Activated CD8-positive, alpha-beta memory T cell treated with anti-CD3 and anti-CD28 coated beads, Interleukin-2, amount 50 U/mL, for 24 hours (primary cell): ENCODE results near the gene NACC1.

Source experiments
- DNase-seq: peaks from one replicate; pipeline ENCODE4 v3.0.0-alpha.2; 2020; ENCODE audit errors: extremely low read depth

The NACC1 gene

DNA sequence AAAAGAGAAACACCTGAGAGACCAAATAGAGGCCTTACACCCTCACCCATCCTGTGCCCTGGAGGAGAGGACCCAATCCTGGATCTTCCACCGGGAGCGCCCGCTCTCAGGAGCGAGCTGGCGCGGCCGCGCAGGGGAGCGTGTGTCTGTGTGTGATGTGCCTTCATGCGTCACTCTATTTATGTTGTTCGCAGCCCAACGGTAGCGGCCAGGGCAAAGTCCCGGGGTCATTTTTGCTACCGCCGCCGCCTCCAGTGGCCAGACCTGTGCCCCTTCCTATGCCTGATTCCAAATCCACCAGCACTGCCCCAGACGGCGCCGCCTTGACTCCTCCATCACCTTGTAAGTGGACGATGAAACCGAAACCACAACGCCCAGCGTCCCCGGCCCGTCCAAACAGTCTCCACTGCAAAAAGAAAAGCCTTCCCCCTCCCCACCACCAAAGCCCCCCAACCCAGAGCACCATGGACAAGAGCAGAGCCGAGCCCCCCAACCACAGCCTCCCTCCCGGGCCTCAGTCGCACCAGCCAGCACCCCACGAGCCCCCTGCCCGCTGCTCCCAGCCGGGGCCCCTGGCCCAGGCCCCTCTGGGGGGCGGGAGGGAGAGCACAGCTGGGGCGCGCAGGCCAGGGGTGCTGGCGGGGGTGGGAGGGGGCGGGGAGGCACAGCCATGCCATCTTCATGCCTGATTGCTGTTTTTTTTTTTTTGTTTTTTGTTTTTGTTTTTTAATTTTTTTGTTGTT is 30.1 kb upstream of the NACC1 start:
- DNase-seq, result no peak

DNA sequence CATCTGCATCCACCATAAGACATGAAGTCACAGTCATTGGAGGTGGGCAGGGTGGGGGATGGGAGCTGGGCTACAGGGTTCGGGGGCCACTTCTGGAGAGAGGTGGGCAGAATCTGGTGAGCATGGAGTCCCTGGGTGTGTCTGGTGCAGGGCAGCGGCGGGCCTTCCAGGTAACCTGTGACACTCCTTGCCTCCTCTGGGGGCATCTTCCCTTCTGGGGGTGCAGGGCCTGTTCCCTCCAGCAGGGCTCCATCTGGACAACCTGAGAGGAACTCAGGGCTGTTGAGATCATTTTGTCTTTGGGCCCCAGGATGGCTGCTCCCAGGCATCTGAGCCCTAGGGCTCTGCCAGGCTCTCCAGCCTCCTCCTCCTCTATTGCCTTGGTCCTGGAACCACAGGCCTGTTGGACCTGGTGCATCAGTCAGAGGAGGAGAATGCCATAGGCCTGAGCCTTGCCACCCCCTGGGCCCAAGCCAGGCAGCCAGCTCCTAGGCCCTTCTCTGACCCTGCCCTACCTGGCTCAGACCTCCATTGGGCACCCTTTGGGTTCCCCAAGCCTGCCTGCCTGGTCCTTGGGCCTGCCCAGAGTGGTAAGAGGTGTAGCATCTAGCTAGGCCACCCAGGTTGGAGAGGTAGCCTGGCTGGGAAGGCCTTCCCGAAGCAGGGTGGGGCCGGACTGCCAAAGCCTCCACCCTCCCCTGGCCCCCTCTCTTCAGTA is 28.8 kb upstream of the NACC1 start:
- DNase-seq, result no peak

DNA sequence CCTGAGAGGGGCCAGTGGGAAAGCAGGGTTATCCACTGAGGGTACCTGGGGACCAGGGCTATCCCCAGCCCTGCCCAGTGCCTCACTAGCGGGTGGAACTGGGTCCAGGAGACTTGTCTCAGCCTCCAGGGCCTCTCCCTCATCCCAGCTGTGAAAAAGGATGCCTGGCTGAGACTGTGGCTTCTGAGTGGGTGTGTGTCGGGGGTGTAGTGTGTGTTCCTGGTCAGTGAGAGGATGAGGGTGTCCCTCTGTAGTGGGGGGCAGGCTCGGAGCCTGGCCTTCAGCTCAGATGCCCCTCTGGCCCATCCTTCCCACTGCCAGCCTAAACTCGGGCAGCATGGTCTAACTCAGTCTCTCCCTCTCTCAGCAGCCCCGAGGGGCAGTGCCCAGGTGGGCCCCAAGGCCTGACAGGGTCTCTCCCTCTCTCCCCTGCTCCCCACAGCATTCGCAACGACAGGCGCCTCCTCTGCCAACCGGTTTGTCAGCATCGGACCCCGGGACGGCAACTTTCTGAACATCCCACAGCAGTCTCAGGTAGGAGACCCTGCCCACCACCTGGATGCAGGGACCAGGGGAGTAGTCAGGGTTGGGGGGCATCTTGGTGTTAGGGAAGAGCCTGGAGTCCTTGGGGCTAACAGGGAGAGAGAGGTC is 28.1 kb upstream of the NACC1 start:
- no peak for DNase-seq

DNA sequence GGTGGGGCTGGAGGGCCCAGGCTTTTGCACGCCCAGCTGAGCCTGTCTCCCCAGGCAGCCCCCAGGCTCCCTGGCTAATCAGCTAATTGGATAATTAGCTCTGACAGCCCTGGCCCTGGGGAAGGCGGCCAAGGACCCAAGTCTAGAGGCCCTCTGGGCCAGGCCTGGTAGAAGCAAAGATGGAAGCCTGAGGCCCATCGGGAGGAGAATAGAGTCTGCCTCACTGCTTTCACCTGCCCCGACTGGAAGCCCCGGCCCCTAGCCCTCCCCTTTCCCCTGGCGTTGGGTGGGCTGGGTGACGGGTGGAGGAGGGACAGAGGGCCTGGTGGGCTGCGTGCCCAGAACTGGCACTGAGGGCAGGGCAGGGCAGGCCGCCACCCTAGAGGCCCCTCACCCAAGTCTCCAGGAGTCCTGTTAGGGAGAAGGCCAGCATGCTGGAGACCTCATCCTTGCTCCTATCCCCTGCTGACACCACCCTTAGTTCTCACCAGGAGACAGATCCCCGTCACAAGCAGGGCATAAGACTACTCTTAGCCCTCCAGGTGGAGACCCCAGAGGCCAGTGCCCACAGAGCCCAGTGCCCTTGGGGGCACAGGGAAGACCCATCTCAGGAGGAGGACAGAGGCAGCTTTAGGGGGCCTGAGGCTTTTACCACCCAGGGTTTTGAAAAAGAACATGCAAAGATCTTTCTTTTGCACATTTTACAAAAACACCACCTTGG is 27.4 kb upstream of the NACC1 start:
- no peak for DNase-seq

DNA sequence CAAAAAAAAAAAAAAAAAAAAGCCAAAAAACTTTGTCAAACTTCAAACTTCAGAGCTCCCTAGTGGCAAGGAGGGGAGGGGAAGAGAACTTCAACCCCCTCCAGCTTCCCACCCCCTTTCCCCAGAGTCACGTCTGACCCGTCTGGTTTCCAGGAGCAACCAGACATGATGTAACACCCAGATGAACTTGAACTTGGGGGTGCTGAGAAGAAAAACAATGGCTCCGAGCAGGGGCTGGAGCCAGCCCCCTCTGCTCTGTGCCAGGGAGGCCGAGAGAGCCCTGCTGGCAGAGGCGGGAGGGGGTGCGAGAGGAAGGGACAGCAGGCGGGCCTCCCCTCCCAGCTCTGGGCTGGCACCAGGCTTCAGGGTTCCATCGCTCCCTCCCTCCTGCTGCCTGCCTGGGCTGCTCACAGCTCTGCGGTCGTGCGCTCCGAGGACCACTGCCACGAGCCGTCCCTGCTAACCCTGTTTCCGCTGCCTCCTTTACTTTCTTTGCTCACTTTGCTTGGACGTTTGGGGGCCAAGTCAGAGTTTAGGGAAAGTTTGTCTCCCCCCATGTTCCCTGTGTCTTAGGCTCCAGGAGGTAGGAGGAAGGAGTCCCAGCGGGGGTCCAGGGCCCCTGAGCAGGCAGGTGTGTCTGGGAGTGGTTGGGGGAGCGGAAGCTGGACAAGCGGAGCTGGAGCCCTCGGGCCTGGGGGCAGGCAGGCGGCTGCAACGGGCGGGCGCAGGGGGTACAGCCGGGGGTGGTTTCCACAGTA is 26.5 kb upstream of the NACC1 start:
- DNase-seq, result no peak

DNA sequence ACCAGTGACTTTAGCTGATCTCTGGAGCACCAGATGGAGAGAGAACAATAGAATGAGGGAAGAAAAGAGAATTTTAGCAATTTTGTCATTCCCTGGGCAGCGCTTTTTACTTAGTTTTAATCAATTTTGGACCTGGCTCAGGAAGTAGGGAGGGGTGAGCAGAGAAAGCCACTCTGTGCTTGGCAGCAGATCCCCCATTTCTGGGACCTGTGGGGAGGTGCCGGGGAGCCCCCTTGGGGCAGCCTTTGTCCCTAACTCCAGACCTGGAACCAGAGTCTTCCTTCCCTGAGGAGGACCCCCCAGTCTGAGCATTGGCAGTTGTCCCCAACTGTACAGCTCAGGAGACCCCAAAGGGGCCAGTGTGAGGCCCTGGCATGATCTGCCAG is 25.9 kb upstream of the NACC1 start:
- no peak for DNase-seq

DNA sequence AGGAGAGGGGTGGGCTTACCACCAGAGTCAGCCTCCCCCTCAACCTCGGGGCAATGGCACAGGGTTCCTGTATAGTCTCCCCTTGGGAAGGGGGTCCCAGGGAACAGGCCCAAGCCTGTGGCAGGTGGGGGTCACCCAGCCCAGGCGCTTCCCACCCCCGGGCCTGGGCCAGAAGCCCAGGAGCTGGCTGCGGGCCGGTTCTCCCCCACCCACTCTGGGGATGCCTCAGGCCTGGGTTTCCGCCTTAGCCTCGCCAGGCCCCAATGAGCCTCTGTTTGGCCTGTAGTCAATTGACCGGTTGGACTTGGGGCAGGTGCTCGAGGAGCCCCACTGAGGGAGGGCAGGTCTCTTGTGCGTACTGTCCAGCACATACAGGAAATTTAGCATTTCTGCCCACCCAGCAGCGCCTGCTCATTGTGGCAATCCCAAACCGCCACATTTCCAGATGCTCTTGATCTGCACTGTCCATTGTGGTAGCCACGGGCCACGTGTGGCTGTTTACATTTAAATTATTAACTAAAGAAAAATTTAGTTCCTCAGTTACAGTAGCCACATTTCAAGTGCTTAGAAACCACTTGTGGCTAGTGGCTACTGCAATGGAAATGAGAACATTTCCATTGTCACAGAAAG is 25.3 kb upstream of the NACC1 start:
- no peak for DNase-seq

DNA sequence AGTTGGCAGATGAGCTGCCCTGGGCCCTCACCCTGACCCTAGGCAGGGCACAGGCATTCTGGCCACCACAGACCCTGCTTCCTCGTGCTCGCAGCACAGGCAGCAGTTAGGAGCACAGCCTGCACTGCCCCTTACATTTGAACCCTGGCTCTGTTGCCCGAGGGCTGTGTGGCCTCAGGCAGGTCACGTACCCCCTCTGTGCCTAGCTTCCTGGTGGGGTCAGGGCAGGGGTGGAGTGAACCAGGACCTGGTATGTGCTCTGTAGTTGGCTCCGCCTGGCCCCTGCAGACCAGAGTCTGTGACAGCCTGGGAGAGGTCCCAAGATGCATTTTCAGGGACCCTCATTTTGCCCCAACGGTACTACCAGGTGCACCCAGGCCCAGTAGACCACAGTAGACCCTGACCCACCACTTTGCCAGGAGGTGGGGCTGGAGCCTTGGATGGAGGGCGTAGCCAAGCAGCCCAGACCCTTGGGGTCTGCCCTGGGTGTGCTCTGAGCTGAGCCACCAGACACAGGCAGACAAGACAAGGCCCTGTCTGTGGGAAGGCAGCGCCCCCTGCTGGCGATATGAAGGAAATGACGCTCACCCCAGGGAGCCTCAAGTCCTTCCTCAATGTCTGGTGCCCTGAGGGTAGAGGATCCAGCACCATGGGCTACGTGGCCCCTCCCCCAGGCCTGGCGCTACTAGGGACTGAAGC is 24.5 kb upstream of the NACC1 start:
- peak; percentile 44 for DNase-seq

DNA sequence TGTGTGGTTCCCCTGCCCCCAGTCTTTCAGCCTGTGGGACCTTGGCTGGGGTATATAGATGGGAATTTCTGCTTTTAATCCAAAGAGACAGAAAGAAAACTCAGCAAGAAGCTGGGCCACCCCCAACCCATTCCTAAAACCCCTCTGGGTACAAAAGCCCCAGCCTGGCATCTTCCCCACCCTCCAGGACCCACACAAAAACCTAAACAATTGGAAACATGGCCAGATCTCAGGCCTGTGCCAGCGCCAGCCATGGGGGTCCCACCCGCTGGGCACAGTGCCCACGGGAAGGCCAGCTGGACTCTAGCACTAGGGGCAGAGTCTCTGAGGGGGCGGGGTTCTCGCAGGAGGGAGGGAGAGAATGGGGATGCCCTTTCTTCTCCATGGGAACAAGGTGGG is 24.0 kb upstream of the NACC1 start:
- no peak for DNase-seq

DNA sequence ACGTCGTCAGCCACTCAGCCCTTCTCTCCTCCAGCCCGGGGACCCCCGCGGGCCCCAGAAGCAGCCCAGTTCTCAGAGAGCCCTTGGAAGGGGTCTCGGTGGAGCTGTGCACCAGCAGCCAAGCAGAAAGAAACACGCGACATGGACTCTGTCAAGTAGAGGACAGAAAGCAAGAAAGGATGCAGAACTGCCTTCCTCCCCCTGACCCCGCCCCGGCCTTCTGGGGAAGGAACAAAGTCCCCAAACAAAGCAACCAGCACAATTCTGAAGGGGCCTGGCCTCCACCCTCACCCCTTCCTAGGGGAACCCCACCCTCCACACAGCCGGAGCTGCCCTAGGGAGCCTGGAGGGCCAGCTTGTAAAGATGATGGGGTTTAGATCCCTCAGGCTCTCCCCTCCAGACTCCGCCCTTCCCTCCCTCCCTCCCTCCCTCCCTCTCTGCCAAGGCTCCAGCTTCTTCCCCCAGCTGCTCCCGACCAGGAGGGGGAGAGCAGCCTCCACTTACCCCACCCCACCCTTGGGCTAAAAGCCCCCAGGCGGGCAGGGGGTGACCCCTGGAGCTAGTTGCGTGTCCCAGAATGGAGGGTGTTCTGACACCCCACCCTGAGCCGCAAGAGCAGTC is 23.2 kb upstream of the NACC1 start:
- DNase-seq, result no peak

DNA sequence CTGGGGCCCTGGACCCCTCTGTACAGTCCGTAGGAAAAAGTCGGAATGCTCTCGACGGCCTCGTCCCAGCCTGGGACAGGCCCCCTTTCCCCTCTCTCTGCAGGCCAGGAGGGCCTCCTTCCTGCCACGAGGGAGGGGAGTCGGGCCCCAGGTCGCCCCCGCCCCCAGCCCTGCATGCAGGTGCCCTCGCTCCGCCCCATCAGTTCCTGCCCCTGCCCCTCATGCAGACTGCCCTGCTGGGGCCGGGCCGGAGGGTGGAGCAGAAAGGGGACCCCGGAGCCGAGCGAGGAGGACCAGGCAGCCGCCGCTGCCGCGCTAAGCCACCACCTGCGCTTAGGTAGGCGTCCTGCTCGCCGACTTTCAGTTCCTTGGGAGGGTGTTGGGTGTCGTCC is 22.7 kb upstream of the NACC1 start:
- no peak for DNase-seq

DNA sequence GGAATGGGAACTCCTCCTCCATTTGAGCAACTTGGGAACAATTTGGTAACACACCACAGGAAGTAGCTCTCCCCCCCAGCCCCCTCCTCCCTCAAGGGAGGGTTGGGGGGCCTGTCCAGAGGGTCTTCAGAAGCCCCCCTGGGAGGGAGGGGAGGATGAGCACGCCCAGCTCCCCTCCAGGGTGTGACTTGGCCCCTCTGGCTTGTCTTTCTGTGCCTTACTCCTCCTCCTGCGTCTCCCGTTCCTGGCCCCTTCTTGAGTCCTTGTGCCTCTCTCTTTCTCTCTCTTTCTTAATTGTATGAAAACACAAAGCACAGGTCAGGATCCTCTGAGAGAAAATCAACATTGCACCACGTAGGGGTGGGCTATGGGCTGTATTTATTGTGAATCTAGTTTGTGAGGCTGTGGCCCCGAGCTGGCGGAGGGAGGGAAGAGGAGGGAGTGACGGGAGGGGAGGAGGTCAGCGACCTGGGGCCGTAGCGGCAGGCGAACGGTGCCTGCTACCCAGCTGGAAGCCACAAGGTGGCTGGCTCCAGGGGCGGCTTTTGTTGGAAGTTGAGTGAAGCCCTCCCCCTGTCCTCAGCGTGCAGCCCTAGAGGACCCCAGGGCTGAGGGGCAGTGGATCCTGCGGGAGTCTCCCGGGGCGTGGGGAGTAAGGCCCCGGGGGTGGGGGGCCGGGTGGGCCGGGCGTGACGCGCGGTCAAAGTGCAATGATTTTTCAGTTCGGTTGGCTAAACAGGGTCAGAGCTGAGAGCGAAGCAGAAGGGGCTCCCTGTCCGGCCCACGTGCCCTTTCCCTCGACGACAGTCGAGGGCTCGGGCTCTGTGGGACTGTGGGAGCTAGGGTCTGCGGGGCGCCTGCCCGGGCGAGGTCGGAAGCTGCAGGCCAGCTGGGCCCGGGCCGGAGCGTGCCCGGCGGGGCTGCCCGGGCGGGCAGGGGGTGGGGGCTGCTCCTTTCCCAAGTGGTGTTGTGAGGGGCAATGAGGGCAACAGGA is 21.8 kb upstream of the NACC1 start:
- DNase-seq, result no peak

DNA sequence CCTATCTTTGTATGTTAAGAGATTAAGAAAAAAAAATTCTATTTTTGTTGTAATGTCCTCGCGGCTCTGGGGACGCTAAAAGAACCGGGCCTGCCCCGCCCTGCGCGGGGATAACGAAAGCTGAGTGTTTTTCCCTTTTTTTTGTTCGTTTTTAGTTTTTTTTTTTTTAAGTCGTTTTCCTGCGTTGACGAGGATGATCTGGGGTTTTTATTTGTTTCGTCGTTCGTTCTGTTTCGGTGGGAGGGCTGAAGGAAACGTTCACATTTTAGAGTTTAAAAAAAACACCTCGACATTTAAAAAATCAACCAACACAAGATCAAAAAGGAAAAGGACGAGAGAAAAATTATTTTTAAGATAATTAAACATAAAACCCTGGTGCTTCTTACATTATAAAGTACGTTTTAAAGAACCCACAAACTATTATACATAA is 21.0 kb upstream of the NACC1 start:
- no peak for DNase-seq

DNA sequence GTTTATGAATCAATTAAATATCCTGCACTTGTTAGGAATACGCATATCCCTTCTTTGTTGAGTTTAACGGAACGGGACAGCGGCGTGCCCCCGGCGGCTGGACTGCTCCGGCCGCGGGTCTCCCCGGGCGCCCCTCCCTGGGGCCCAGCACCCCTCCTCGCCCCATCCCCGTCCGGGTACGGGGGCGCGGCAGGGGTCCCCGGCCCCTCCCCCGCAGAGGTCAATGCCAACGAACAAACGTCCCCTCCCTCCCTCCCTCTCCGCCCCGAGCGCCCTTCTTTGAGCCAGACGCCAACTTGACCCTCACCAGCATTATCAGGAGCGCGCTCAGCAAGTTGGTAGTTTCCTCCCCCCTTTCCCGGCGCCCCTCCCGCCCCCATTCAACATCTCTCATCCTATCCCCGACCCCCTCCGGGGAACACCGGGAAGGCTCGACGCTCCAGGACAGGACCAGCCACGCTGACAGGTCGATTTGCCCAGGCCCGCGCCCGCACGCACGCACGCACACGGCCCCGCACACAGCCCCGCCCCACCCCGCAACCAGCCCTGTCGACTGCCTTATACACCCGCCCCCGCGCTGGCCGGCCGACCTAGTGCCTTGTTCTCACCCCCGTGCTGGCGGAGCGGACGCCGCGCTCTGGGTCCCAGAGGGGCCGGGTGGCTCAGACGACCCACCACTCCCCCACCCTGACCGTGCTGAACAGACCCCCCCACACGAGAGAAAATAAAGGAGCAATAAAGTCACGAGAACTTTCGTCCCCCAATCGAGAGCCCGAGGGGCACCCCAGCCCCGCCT is 20.4 kb upstream of the NACC1 start:
- DNase-seq, result no peak

DNA sequence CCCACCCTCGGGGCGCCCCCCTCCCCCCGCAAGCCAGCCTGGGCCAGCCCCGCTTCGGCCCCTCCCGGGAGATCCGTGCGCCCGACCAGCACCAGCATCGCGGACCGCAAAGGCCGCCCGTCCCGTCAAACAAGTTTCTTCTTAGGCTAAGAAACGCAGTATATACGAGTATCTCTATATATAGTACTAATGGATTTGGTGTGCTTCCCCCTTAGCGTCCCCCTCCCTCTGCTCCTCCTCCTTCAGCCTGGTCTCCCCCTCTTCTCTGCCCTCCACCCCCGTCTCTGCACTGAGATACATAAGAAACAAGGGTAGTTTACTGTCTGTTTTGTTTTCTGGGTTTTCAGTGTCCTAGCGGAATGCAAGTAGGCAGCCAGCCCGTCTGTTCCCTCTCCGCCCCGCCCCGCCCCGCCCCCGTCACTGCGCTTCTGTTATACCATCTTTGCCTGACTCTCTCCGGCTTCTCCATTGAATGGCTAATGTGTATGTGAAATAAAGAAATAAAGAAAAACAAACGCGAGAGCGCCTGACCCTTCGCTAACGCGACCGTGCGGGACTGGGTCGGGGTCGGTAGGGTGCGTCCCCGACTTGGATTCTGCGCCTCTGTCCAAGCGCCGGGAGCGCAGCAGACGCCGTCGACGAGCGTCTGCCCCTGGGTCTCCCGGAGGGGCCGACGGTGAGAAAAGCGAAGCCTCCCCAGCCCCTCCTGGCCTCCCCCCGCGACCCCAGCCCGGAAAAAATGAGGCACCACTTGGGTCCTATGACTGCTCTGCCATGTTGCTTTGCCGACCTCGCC is 19.6 kb upstream of the NACC1 start:
- no peak for DNase-seq

DNA sequence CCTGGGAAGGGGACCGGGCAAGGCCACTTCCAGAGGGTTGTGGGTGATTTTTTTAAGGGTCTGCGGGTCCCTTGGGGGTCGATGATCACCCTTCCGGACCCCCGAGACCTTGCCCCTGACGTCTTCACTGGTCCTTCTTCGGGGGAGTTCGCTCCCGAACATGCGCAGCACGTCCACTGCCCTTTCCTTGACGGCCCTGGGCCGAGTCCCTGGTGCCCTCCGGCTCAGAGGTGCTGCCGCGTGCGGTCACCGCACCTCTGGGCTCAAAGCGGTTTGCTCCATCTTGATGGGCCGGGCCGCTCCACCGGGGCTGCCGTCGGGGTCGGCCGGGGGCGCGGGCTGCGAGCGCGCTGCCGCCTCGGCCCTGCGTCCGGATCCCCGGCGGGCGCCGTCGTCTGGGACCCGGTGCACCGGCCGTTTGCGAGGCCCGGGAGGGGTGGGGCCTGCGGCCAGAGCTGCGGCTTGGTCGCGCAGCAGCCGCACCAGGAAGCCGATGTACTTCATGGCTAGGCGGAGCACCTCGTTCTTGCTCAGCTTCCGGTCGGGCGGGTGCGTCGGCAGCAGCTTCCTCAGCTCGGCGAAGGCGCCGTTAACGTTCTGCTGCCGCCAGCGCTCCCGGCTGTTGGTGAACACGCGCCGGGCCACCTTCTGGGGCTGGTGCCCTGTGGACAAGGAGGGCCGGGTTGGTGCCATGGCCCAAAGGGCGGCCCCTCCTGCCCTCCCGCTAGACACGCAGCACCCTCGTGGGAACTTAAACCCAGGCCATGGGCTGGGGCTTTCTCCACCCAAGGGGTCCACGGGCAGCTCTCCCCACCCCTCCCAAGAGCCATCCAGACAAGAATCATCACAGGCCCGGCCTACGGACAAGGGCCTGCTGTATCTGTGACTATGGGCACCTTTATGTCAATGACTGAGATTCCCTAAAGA is 18.7 kb upstream of the NACC1 start:
- DNase-seq, result no peak
